A673 (cell line): ENCODE data around the gene CCDC172.

Experiments
- CTCF ChIP-seq: fragments of 300-800, 200-600 bp; sonication (generic); conservative IDR thresholded peaks from 2 replicates; pipeline ENCODE4 v1.5.1; 2017; ENCODE audit warnings: low read depth, mild to moderate bottlenecking, antibody characterized with exemption, low read length, moderate library complexity, mixed read lengths
- EZH2 ChIP-seq: fragments of 200-600 bp; sonication (generic); IDR thresholded peaks from 2 replicates; pipeline ENCODE4 v1.6.1; 2017; ENCODE audit warnings: borderline replicate concordance, low read depth, mild to moderate bottlenecking, mixed read lengths, antibody characterized with exemption, low read length; ENCODE audit not compliant: poor library complexity, severe bottlenecking

GRCh38 chr10:116371737-116372136, 47.5 kb downstream of the CCDC172 start:
- no peak for TF ChIP-seq CTCF
- no peak for TF ChIP-seq EZH2
